HS-27A (cell line): Measurements from ENCODE around the gene SLCO6A1.
"Not testable (repeated sequence)": the region's sequence is repeated elsewhere in the genome, so short reads cannot be mapped to it uniquely, and the experiment has no call there.

Experiments used
- DNase-seq: peaks from one replicate; pipeline ENCODE4 v3.0.0-alpha.2; 2012; ENCODE audit warnings: low read depth, missing footprints

SLCO6A1 gene, protein sequence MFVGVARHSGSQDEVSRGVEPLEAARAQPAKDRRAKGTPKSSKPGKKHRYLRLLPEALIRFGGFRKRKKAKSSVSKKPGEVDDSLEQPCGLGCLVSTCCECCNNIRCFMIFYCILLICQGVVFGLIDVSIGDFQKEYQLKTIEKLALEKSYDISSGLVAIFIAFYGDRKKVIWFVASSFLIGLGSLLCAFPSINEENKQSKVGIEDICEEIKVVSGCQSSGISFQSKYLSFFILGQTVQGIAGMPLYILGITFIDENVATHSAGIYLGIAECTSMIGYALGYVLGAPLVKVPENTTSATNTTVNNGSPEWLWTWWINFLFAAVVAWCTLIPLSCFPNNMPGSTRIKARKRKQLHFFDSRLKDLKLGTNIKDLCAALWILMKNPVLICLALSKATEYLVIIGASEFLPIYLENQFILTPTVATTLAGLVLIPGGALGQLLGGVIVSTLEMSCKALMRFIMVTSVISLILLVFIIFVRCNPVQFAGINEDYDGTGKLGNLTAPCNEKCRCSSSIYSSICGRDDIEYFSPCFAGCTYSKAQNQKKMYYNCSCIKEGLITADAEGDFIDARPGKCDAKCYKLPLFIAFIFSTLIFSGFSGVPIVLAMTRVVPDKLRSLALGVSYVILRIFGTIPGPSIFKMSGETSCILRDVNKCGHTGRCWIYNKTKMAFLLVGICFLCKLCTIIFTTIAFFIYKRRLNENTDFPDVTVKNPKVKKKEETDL

DNA sequence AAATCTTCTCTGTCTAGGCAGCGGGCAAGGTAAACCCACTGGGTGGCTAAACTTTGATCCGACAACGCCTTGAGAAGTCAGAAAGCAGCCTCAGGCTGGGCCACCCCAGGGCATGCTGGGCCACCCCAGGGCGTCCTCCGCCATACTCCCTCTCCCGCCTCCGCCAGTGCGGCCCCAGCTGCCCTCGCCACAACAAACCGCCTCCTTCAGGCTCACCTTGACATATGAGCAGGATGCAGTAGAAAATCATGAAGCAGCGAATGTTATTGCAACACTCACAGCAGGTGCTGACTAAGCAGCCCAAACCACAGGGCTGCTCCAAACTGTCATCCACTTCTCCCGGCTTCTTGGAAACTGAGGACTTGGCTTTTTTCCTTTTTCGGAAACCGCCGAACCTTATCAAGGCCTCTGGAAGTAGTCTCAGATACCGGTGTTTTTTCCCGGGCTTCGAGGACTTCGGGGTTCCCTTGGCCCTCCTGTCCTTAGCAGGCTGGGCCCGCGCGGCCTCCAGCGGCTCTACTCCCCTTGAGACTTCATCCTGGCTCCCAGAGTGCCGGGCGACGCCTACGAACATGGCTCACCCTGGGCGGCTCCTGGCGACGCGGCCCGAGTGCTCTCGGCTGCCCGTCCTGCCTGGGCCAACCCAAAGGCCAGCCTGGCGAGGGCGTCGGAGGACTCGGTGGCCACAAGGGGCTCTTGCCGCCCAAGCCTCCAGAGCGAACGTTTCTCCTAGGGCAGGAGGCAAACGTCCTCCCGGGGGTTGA, at the start of gene SLCO6A1:
TSS of gene SLCO6A1 (minus strand) at position 731 of the 764 bp plus-strand sequence. CDS start at position 574, 157 bp downstream.
- DNase-seq = no peak

DNA sequence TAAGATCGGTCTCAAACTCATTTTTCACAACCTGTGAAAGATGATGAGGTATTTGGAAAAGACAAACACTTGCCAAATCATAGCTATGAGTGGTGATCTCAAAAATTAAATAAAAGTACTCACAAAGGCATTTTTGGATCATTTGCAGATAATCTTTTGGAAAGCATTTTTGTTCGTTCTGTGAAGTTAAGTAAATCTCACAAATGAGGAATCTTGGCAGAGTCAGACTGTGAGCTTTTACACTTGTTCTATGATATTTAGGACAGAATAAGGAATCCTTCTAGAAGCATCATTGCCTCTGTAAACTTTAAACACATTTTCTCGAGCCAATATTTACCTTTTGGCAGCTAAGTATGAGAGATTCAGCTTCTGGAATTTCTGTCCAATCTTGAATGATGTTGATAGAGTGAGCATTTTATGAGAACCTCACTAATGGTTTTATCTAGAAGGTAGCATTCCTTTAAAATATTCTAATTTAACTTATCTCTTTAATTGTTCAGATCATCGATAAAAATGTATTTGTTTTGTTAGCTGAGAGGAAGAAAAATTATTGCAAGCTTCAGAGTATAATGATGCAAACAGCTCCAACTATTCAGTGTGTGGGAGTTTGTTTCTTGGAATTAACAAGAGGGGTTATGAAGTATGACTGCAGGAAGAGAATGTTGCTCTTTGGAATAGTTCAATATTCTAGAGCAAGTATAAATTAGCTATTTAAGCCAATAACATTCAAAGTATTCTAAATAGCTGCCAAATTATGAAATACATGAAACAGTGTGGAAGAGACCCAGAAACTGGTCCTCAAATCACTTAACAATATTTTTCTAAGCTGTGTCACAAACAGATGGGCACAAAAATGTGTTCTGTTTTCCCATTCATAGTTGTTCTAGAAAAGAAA, 48.6 kb upstream of the SLCO6A1 start:
- DNase-seq = no peak

DNA sequence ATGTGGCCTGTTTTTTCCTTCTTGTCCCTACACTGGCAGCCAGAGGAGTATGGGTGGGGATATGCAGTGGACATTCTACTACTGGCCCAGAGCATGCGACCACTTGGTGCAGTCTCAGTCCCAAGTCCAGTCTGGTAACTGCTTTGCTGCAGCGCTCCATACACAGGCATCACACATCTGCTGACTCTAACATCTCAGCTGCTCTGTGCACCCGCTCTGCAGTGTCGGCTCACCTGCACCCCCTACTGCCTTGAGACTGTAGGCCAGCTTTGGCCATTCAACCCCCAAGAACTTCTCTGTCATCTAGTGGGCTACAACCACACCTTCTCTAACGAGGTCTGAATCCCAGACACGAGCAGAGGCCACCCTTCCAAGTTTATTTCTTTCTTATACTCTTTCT, 46.4 kb upstream of the SLCO6A1 start:
- no peak for DNase-seq

GRCh38 chr5:102542057-102542456, 43.3 kb upstream of the SLCO6A1 start:
- DNase-seq = no peak

DNA sequence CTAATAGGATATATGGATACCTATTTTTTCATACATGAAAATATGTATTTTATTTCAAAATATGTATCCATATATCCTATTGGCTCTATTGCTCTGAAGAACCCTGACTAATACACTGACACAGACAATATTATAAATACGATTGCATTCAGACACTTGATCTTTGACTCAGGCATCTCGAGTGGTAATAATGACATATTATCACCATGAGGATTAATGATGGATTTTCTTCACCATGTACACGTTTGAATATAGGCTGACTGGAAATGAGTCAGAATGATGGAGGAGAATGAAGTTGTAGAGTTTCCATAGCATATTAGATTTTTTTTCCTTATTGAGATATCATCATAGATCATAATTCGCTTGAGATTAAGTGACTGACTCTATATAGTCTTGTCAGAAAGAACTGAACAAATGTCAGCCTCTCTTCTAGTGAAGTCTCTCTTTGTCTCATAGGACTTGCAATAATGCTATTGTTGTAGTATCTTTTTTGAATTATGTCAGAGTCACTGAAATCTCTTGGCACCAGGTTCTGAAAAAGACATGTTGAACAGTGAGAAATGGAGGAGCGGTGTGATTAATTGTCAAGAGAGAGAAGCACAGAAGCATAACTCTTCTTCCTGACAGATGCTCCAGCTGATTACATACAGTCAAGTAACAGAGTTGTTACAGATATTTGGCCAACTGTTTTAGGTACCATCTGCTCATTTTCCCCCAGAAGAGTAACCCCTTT, 41.4 kb upstream of the SLCO6A1 start:
- DNase-seq = no peak

- no peak for DNase-seq
These were observed 40.8 kb upstream of the SLCO6A1 start for GRCh38 chr5:102539562-102539961.

- DNase-seq = no peak
These were observed 38.2 kb upstream of the SLCO6A1 start for GRCh38 chr5:102537011-102537410.

DNA sequence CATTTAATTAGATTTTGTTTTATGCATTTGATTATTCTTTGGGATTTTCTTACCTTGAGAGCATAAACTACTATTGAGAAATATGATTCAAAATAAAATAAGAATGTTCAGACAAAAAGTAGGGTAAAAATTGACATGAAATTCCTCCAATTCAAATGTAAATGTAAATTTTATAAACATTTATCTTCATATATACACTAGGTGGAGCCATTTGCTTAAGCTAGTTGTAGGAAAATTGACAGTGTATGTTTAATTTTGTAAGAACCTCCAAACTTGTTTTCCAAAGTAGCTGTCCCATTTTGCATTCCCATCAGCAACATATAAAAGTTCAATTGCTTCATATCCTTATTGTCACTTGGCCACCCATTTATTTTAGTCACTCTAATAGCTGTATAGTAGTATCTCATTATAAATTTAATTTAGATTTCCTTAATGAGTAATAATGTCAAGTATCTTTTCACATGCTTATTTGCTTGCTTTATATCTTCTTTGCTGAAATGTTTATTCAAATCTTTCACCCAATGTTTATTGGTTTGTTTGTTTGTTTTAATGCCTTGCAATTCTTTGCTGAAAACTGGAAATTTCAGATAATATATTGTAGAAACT, 37.6 kb upstream of the SLCO6A1 start:
- DNase-seq = no peak

DNA sequence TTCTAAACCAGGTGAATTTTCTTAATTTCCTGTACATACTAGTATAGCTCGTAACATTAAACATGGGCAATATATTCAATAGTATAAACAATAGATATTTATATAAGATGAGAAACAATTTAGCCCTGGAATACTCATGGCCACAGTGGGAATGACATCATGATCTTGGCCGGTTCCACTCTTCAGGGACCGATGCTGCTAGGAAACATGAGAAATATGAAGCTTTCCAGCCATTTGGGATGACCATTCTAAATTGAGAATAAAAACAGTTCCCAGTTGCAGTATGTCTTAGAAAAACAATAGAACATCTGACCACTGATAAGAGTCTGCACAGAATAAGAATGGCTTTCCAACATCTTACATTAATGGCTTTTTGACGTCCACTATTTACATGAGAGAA, 33.3 kb upstream of the SLCO6A1 start:
- DNase-seq = no peak

DNA sequence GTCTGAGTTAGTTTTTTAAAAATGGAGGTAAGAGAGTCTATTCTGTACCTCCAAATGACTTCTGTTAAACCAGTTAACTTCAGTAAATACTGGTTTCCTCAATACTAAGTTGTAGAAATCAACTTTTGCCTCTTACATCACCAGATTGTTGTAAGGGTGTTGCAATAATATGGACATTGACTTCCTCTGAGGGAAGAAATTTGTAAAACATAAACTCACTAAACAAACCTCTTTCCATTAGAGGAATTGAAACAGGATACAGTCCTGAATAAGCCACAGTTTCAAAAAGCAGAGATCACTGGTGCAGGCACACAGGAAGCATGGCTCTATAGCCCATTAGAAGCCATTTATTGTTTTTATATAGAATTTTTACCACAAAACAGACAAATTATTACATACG, 32.7 kb upstream of the SLCO6A1 start:
- DNase-seq = no peak

- DNase-seq = no peak
These were observed 30.6 kb upstream of the SLCO6A1 start for GRCh38 chr5:102529447-102529846.

- DNase-seq = no peak
These were observed 30.2 kb upstream of the SLCO6A1 start for GRCh38 chr5:102529031-102529430.

DNA sequence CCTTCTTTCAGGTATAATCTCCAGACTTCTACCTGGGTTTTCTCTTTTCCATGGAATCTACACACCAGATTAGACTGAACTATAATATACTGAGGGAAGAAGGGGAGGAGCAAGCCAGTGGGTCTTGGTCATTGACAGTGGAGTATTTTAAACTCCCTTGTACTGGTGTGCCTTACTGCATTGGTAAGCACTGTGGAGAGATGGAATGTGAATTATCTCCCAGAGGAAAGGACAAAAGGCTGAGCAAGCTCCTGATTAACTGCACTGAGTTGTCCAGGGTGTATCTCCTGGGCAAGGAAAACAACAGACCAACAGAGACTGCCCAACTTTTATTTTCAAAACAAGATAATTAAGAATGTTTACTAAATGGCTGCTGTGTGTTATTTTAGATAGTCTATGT, 29.8 kb upstream of the SLCO6A1 start:
- no peak for DNase-seq

DNA sequence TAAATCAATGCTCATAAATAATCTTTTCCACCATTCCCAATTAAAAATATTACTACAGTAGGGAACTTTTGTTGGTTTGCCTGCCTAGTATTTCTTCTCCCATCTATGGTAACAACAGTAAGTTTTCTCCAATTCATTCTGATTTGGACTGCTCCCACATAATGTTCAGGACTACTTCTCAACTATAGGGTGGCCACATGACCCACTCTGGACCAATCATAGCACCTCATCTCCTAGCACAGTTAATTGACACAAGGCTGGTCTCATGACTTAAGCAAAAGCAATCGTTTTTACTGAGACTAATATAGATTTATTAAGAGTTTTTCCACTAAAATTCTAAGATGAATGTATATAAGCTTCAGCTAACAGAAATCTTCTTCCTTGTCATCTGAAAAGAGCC, 28.7 kb upstream of the SLCO6A1 start:
- DNase-seq = no peak

DNA sequence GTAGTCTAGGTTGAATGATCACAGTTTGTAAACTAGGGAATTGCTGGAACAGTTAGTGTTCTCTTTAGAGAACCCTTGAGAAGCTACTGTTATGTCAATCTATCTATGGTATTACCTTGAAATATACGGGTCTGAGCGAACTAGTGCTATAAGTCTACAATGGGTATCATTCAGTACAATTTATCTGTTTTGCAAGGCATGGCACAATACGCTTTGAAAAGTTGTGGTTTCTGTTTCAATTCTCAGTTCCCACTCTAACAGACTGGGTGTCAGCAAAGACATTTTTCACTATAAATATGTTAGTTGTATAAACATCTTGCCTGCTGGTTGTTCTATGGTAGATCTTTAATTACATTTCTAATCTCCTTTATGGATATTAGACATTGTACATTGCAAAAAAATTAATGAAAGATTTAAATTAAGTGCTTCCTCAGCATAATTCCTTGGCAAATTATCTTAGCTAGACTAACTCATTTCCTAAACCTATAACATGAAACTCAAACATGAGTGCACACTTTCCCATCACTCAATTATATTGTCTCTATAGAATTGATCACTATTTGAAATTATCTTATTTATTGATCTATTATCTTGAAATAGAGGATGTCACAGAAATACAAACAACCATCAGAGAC, 24.9 kb upstream of the SLCO6A1 start:
- no peak for DNase-seq

- peak; percentile 33 for DNase-seq
These were observed 12.9 kb upstream of the SLCO6A1 start for GRCh38 chr5:102511666-102512065.

- not testable (repeated sequence) for DNase-seq
These were observed 7.4 kb downstream of the SLCO6A1 start for GRCh38 chr5:102491261-102491914.

DNA sequence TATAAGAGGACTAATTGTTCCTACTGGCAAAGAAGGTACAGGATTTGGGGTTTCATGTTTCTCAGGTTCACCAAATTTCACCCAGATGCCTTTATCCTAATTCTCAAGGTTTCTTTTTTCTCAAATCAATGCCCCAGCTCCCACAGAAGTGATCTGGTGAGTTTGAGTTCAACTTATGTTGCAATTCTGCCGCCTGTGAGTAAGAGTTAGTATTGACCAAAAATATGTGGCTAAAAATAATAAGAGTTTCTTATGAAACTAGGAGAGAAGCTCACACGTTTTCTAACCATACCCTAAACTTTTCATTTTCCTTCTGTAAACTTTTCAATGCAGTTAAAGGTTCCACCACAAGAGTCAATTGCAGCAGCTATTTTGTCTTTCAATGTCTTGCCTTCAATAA, 15.1 kb downstream of the SLCO6A1 start:
- DNase-seq = no peak

GRCh38 chr5:102481054-102481715, 17.6 kb downstream of the SLCO6A1 start:
- no peak for DNase-seq
